Stomach smooth muscle (tissue), 2 donors: ENCODE data around the gene IGSF21.

Experiments
- H3K27ac ChIP-seq: one replicate; pipeline ENCODE4 v1.7.0; 2013; ENCODE audit warnings: mild to moderate bottlenecking, low read length, inconsistent platforms
- H3K27me3 ChIP-seq, 2 donors: one replicate each; pipeline ENCODE4 v1.7.0; 2013; ENCODE audit warnings: low read length in 2 of 2; ENCODE audit not compliant: insufficient read depth in 2 of 2, control insufficient read depth in 1 of 2
- H3K36me3 ChIP-seq, 2 donors: one replicate each; pipeline ENCODE4 v1.7.0; 2013; ENCODE audit warnings: low read length in 2 of 2; ENCODE audit not compliant: control insufficient read depth in 2 of 2, insufficient read depth in 2 of 2
- H3K4me1 ChIP-seq: one replicate; pipeline ENCODE4 v1.7.0; 2013; ENCODE audit warnings: low read length; ENCODE audit not compliant: control insufficient read depth, insufficient read depth
- H3K4me3 ChIP-seq, 2 donors: one replicate each; pipeline ENCODE4 v1.7.0; 2013; ENCODE audit warnings: low read length in 2 of 2
- H3K9ac ChIP-seq, 2 donors: one replicate each; pipeline ENCODE4 v1.7.0; 2013; ENCODE audit warnings: low read length in 2 of 2, mild to moderate bottlenecking in 1 of 2
- H3K9me3 ChIP-seq, 2 donors: one replicate each; pipeline ENCODE4 v1.7.0; 2013; ENCODE audit warnings: low read length in 2 of 2; ENCODE audit not compliant: control insufficient read depth in 2 of 2
- donor health status: healthy.
- donor health status: Pancreatic carcinoma.

IGSF21 gene

GRCh38 chr1:18343581-18343980 lies 236.0 kb downstream of the IGSF21 start:
- H3K4me3 ChIP-seq = no peak overlapping the region
- no peak overlapping the region for H3K9ac ChIP-seq
- H3K9me3 ChIP-seq = no peaks in the 10 kb centered on the region
- no peak overlapping the region for H3K27ac ChIP-seq
- no peaks in the 10 kb centered on the region for H3K36me3 ChIP-seq
- H3K27me3 ChIP-seq = peaks cover 0 to 18% of the 10 kb centered on the region in 2 donors
- H3K4me1 ChIP-seq = no peaks in the 10 kb centered on the region

- no peaks in the 10 kb centered on the region for H3K36me3 ChIP-seq
- H3K9me3 ChIP-seq = no peaks in the 10 kb centered on the region
- no peak overlapping the region for H3K4me3 ChIP-seq
- no peak overlapping the region for H3K9ac ChIP-seq
- no peak overlapping the region for H3K27ac ChIP-seq
- no peaks in the 10 kb centered on the region for H3K4me1 ChIP-seq
- H3K27me3 ChIP-seq = peaks cover 0 to 16% of the 10 kb centered on the region in 2 donors
Measured at GRCh38 chr1:18344755-18345154, 237.2 kb downstream of the IGSF21 start.

- no peaks in the 10 kb centered on the region for H3K4me1 ChIP-seq
- H3K36me3 ChIP-seq = no peaks in the 10 kb centered on the region
- no peak overlapping the region for H3K9ac ChIP-seq
- peaks cover 4 to 14% of the 10 kb centered on the region in 2 donors for H3K27me3 ChIP-seq
- H3K27ac ChIP-seq = no peak overlapping the region
- no peaks in the 10 kb centered on the region for H3K9me3 ChIP-seq
- no peak overlapping the region for H3K4me3 ChIP-seq
Measured at GRCh38 chr1:18347559-18347958, 240.0 kb downstream of the IGSF21 start.

GRCh38 chr1:18348354-18348753 lies 240.8 kb downstream of the IGSF21 start:
- Histone ChIP-seq H3K27me3 (peaks cover 4 to 16% of the 10 kb centered on the region in 2 donors), H3K27ac (no peak overlapping the region), H3K9ac (no peak overlapping the region), H3K36me3 (no peaks in the 10 kb centered on the region), H3K4me1 (no peaks in the 10 kb centered on the region), H3K4me3 (no peak overlapping the region), H3K9me3 (no peaks in the 10 kb centered on the region)

- H3K4me1 ChIP-seq = no peaks in the 10 kb centered on the region
- no peak overlapping the region for H3K27ac ChIP-seq
- no peaks in the 10 kb centered on the region for H3K36me3 ChIP-seq
- H3K9me3 ChIP-seq = no peaks in the 10 kb centered on the region
- no peak overlapping the region for H3K9ac ChIP-seq
- H3K27me3 ChIP-seq = peaks cover 10 to 15% of the 10 kb centered on the region in 2 donors
- no peak overlapping the region for H3K4me3 ChIP-seq
Measured at GRCh38 chr1:18350747-18351146, 243.1 kb downstream of the IGSF21 start.

GRCh38 chr1:18351735-18352134 lies 244.1 kb downstream of the IGSF21 start:
- Histone ChIP-seq H3K9ac (no peak overlapping the region), H3K9me3 (no peaks in the 10 kb centered on the region), H3K36me3 (no peaks in the 10 kb centered on the region), H3K27ac (no peak overlapping the region), H3K4me1 (no peaks in the 10 kb centered on the region), H3K4me3 (no peak overlapping the region), H3K27me3 (peaks cover 10 to 19% of the 10 kb centered on the region in 2 donors)

- Histone ChIP-seq H3K36me3 (no peaks in the 10 kb centered on the region), H3K9ac (no peak overlapping the region), H3K27ac (no peak overlapping the region), H3K4me1 (no peaks in the 10 kb centered on the region), H3K9me3 (no peaks in the 10 kb centered on the region), H3K27me3 (peaks cover 10 to 19% of the 10 kb centered on the region in 2 donors), H3K4me3 (no peak overlapping the region)
Measured at GRCh38 chr1:18352636-18353265, 245.2 kb downstream of the IGSF21 start.

- Histone ChIP-seq H3K27ac (no peak overlapping the region), H3K4me3 (no peak overlapping the region), H3K9me3 (no peaks in the 10 kb centered on the region), H3K27me3 (peaks cover 10 to 20% of the 10 kb centered on the region in 2 donors), H3K9ac (no peak overlapping the region), H3K4me1 (no peaks in the 10 kb centered on the region), H3K36me3 (no peaks in the 10 kb centered on the region)
Measured at GRCh38 chr1:18353528-18353927, 245.9 kb downstream of the IGSF21 start.

GRCh38 chr1:18353992-18354391 lies 246.4 kb downstream of the IGSF21 start:
- H3K27ac ChIP-seq = no peak overlapping the region
- no peaks in the 10 kb centered on the region for H3K9me3 ChIP-seq
- no peaks in the 10 kb centered on the region for H3K36me3 ChIP-seq
- H3K4me3 ChIP-seq = no peak overlapping the region
- H3K4me1 ChIP-seq = no peaks in the 10 kb centered on the region
- H3K27me3 ChIP-seq = peaks cover 10 to 23% of the 10 kb centered on the region in 2 donors
- H3K9ac ChIP-seq = no peak overlapping the region

- no peaks in the 10 kb centered on the region for H3K4me1 ChIP-seq
- H3K4me3 ChIP-seq = no peak overlapping the region
- no peaks in the 10 kb centered on the region for H3K36me3 ChIP-seq
- H3K27me3 ChIP-seq = peaks cover 10 to 23% of the 10 kb centered on the region in 2 donors
- no peak overlapping the region for H3K27ac ChIP-seq
- H3K9ac ChIP-seq = no peak overlapping the region
- H3K9me3 ChIP-seq = no peaks in the 10 kb centered on the region
Measured at GRCh38 chr1:18354612-18355011, 247.0 kb downstream of the IGSF21 start.

- H3K9me3 ChIP-seq = no peaks in the 10 kb centered on the region
- no peak overlapping the region for H3K27ac ChIP-seq
- H3K27me3 ChIP-seq = peaks cover 6 to 34% of the 10 kb centered on the region in 2 donors
- no peak overlapping the region for H3K4me3 ChIP-seq
- no peaks in the 10 kb centered on the region for H3K4me1 ChIP-seq
- no peaks in the 10 kb centered on the region for H3K36me3 ChIP-seq
- no peak overlapping the region for H3K9ac ChIP-seq
Measured at GRCh38 chr1:18357622-18358230, 250.1 kb downstream of the IGSF21 start.
